ENCODE results near the gene GZMM.

GZMM gene

DNA sequence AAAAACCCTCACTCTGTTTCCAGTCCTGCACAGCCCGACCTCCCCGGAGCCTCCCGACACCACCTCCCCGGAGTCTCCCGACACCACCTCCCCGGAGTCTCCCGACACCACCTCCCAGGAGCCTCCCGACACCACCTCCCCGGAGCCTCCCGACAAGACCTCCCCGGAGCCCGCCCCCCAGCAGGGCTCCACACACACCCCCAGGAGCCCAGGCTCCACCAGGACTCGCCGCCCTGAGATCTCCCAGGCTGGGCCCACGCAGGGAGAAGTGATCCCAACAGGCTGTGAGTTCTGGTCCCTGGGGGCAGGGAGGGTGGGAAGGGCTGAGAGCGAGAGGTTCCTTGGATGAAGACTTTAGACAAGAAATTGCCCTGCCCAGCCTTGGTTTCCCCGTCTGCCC lies 42.2 kb upstream of the GZMM start:
- Histone ChIP-seq H3K27me3 (ENCODE audit: control insufficient read depth, insufficient read depth, low read length) (peaks cover 30% of the 10 kb centered on the region), H3K9ac (ENCODE audit: low read length) (no peak overlapping the region), H3K4me1 (ENCODE audit: control insufficient read depth, insufficient read depth, low read length) (peaks cover 4% of the 10 kb centered on the region; the same call in 1 of the 2 replicates), H3K4me3 (ENCODE audit: low read depth, low read length) (no peak overlapping the region), H3K36me3 (ENCODE audit: control insufficient read depth, insufficient read depth, low read length) (no peaks in the 10 kb centered on the region), H3K9me3 (ENCODE audit: control insufficient read depth, insufficient read depth, low read depth, low read length) (no peaks in the 10 kb centered on the region), H3K27ac (ENCODE audit: low read depth, low read length) (no peak overlapping the region)

DNA sequence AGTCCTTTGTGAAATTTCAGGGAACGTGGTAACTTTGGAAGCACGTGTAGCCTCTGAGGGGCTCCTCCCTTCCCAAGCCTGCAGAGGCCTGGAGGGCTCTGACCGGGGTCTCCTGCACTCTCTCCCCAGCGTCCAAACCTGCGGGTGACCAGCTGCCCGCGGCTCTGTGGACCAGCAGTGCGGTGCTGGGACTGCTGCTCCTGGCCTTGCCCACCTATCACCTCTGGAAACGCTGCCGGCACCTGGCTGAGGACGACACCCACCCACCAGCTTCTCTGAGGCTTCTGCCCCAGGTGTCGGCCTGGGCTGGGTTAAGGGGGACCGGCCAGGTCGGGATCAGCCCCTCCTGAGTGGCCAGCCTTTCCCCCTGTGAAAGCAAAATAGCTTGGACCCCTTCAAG lies 39.2 kb upstream of the GZMM start:
- H3K4me1 ChIP-seq (ENCODE audit: control insufficient read depth, insufficient read depth, low read length): peaks cover 7% of the 10 kb centered on the region; the same call in 1 of the 2 replicates

GRCh38 chr19:506404-507285 lies 37.2 kb upstream of the GZMM start:
- Histone ChIP-seq H3K9ac (ENCODE audit: low read length) (peak overlapping the region; percentile 86), H3K4me3 (ENCODE audit: low read depth, low read length) (peak overlapping the region; percentile 83), H3K4me1 (ENCODE audit: control insufficient read depth, insufficient read depth, low read length) (peaks cover 18% of the 10 kb centered on the region), H3K27me3 (ENCODE audit: control insufficient read depth, insufficient read depth, low read length) (no peaks in the 10 kb centered on the region), H3K27ac (ENCODE audit: low read depth, low read length) (peak overlapping the region; percentile 89), H3K36me3 (ENCODE audit: control insufficient read depth, insufficient read depth, low read length) (no peaks in the 10 kb centered on the region), H3K9me3 (ENCODE audit: control insufficient read depth, insufficient read depth, low read depth, low read length) (no peaks in the 10 kb centered on the region)

More for the DNA sequence above, 39.2 kb upstream of the GZMM start:
- Histone ChIP-seq H3K36me3 (ENCODE audit: control insufficient read depth, insufficient read depth, low read length) (no peaks in the 10 kb centered on the region), H3K27me3 (ENCODE audit: control insufficient read depth, insufficient read depth, low read length) (peaks cover 7% of the 10 kb centered on the region), H3K27ac (ENCODE audit: low read depth, low read length) (no peak overlapping the region), H3K9me3 (ENCODE audit: control insufficient read depth, insufficient read depth, low read depth, low read length) (no peaks in the 10 kb centered on the region), H3K9ac (ENCODE audit: low read length) (no peak overlapping the region), H3K4me3 (ENCODE audit: low read depth, low read length) (no peak overlapping the region)

DNA sequence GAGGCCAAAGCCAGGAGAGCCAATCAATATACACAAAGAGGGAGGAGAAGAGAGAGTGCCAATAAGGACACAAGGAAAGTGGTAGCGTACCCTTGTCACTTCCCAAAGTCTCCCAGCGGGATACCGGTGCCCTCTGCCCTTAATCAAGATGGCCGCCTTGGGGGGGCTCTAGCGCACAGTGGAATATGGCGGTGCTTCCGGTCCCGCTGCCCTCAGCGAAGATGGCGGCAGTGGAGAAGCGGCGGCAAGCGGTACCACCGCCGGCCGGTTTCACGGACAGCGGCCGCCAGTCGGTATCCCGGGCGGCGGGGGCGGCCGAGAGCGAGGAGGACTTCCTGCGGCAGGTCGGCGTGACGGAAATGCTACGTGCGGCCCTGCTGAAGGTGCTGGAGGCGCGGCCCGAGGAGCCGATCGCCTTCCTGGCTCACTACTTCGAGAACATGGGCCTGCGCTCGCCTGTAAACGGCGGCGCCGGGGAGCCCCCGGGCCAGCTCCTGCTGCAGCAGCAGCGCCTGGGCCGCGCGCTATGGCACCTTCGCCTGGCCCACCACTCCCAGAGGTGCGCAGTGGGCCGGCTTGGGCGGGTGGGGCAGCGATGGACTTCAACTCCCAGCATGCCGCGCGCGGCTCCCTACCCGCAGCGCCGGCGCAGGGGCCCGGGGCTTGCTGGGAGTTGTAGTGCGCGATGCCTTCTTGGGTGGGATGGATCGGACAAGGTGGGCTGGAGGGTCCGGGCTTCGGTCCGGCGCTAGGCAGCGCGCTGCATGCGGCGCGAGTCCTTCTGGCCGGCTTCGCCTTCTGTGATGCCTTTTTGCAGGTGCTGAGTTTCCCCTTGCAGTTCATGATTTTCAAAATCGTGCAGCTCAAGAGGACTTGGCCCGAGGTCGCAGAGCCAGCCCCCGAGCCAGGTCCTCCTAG lies 36.3 kb upstream of the GZMM start, which contains the start of gene TPGS1:
TPGS1 (plus strand) TSS at position 212 of the 918 bp plus-strand sequence; CDS start at position 222, 10 bp downstream.
- Histone ChIP-seq H3K36me3 (ENCODE audit: control insufficient read depth, insufficient read depth, low read length) (no peaks in the 10 kb centered on the region), H3K4me1 (ENCODE audit: control insufficient read depth, insufficient read depth, low read length) (peaks cover 20% of the 10 kb centered on the region), H3K9me3 (ENCODE audit: control insufficient read depth, insufficient read depth, low read depth, low read length) (no peaks in the 10 kb centered on the region), H3K4me3 (ENCODE audit: low read depth, low read length) (peak within 1 kb of the TSS; percentile 83), H3K9ac (ENCODE audit: low read length) (peak within 1 kb of the TSS; percentile 86), H3K27me3 (ENCODE audit: control insufficient read depth, insufficient read depth, low read length) (no peaks in the 10 kb centered on the region), H3K27ac (ENCODE audit: low read depth, low read length) (peak within 1 kb of the TSS; percentile 89)

DNA sequence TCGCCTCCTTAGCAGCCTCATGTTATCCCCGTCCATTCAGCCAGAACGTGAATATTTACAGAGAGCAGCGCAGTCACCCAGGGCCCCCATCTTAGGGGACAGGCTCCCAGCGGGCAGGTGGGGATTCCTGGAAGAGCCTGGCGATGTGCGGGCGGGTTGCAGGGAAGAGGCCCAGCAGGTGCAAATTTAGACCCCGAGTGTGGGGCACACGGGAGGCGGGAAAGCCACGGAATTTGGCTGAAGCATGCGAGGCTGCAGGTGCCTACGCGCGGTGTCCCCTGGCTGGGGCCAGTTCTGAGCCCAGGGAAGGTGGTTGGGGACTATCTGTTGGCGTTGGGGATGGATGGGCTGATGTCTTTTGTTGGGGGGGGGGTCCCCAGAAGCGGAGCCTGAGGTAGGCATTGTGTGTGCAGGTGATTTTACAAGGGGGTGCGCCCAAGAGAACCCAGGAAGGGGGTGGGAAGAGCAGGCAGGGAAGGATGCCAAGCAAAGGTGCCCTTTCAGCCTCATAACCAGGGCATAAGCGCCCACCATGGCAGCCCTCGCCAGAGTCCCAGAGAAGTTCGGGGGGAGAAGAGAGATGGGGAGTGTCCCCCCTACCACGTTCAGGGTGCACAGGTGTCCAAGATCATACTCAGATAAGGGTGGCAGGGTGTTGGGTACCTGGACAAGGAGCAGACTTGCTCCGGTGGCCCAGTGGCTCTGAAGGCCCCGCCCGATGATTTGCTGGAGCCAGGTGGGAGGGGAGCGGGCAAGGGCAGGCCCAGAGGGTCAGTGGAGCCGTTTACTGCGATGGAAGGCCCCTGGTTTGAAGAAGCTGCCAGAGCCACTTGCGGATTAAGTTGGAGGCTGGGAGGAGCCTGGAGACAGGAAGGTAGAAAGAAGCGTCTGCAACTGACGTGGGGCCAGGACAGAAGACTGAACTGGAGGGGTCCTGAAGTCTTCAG lies 35.4 kb upstream of the GZMM start:
- Histone ChIP-seq H3K27me3 (ENCODE audit: control insufficient read depth, insufficient read depth, low read length) (no peaks in the 10 kb centered on the region), H3K4me3 (ENCODE audit: low read depth, low read length) (peak overlapping the region; percentile 83), H3K9ac (ENCODE audit: low read length) (peak overlapping the region; percentile 43), H3K27ac (ENCODE audit: low read depth, low read length) (no peak overlapping the region), H3K36me3 (ENCODE audit: control insufficient read depth, insufficient read depth, low read length) (no peaks in the 10 kb centered on the region), H3K4me1 (ENCODE audit: control insufficient read depth, insufficient read depth, low read length) (peaks cover 20% of the 10 kb centered on the region), H3K9me3 (ENCODE audit: control insufficient read depth, insufficient read depth, low read depth, low read length) (no peaks in the 10 kb centered on the region)

- peaks cover 20% of the 10 kb centered on the region for H3K4me1 ChIP-seq (ENCODE audit: control insufficient read depth, insufficient read depth, low read length)
- H3K36me3 ChIP-seq (ENCODE audit: control insufficient read depth, insufficient read depth, low read length): no peaks in the 10 kb centered on the region
- H3K9me3 ChIP-seq (ENCODE audit: control insufficient read depth, insufficient read depth, low read depth, low read length): no peaks in the 10 kb centered on the region
- peak overlapping the region; percentile 55 for H3K9ac ChIP-seq (ENCODE audit: low read length)
- peak overlapping the region; percentile 47; the same call in 1 of the 2 replicates for H3K4me3 ChIP-seq (ENCODE audit: low read depth, low read length)
- no peaks in the 10 kb centered on the region for H3K27me3 ChIP-seq (ENCODE audit: control insufficient read depth, insufficient read depth, low read length)
- peak overlapping the region; percentile 70; the same call in 1 of the 2 replicates for H3K27ac ChIP-seq (ENCODE audit: low read depth, low read length)
Measured at GRCh38 chr19:510606-511100, 33.2 kb upstream of the GZMM start.

DNA sequence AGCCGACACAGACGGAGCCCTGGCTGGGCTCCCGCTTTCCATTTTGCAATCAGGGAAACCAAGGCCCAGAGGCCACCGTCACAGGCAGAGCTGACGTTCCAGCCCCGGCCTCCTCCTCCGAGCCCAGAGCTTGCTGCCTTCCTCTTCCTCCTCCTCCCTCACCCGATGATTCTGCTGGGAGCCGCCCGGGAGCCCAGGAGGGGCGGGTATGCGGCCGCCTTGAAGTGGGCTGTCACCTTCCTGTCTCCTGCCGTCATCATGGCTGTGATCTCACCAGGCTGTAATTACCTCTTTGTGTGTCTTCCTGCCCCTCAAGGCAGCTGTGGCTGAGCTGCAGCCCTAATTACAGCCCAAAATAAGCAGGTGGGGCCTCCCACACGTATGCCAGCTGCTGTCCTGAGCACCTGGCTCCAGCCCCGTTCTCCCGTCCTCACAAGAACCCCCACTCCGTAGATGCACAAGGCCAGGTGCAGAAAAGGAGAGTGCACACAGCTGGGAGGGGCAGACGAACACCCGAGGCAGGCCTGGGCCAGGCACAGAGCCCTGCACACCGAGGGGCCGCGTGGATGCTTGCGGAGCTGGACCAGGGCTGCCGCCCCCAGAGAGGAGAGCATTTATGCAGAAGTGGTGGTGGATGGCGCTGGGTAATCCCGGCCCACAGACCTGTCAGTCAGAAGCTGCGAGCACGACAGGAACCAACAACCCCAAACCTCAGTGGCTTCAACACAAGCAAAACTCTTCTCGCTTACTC lies 32.6 kb upstream of the GZMM start:
- H3K36me3 ChIP-seq (ENCODE audit: control insufficient read depth, insufficient read depth, low read length): no peaks in the 10 kb centered on the region
- peak overlapping the region; percentile 55 for H3K9ac ChIP-seq (ENCODE audit: low read length)
- H3K27me3 ChIP-seq (ENCODE audit: control insufficient read depth, insufficient read depth, low read length): no peaks in the 10 kb centered on the region
- H3K9me3 ChIP-seq (ENCODE audit: control insufficient read depth, insufficient read depth, low read depth, low read length): no peaks in the 10 kb centered on the region
- peaks cover 19% of the 10 kb centered on the region for H3K4me1 ChIP-seq (ENCODE audit: control insufficient read depth, insufficient read depth, low read length)
- H3K27ac ChIP-seq (ENCODE audit: low read depth, low read length): peak overlapping the region; percentile 70; the same call in 1 of the 2 replicates
- H3K4me3 ChIP-seq (ENCODE audit: low read depth, low read length): peak overlapping the region; percentile 47; the same call in 1 of the 2 replicates

GRCh38 chr19:512547-513365 lies 31.1 kb upstream of the GZMM start:
- H3K9me3 ChIP-seq (ENCODE audit: control insufficient read depth, insufficient read depth, low read depth, low read length): no peaks in the 10 kb centered on the region
- peaks cover 19% of the 10 kb centered on the region for H3K4me1 ChIP-seq (ENCODE audit: control insufficient read depth, insufficient read depth, low read length)
- H3K4me3 ChIP-seq (ENCODE audit: low read depth, low read length): peak overlapping the region; percentile 40; the same call in 1 of the 2 replicates
- H3K27ac ChIP-seq (ENCODE audit: low read depth, low read length): no peak overlapping the region
- peak overlapping the region; percentile 48 for H3K9ac ChIP-seq (ENCODE audit: low read length)
- no peaks in the 10 kb centered on the region for H3K27me3 ChIP-seq (ENCODE audit: control insufficient read depth, insufficient read depth, low read length)
- no peaks in the 10 kb centered on the region for H3K36me3 ChIP-seq (ENCODE audit: control insufficient read depth, insufficient read depth, low read length)

Data from HUES6 (cell line).